Gastroesophageal sphincter (tissue), 3 donors: Measurements from ENCODE around the gene TOLLIP.

Source experiments
- CTCF ChIP-seq, 4 experiments: fragments of 200-600 bp in 2 of 4; fragments of 450-650 bp in 2 of 4; sonication (generic) in 1 of 4; IDR thresholded peaks; one replicate each; pipeline ENCODE4 v1.5.1; 2017 to 2019; ENCODE audit warnings: antibody characterized with exemption in 4 of 4, mild to moderate bottlenecking in 2 of 4, moderate library complexity in 2 of 4
- POLR2A ChIP-seq, 2 donors: fragments of 450-650 bp; IDR thresholded peaks; one replicate each; pipeline ENCODE4 v1.6.1; 2017; ENCODE audit warnings: antibody characterized with exemption in 2 of 2, mild to moderate bottlenecking in 2 of 2, moderate library complexity in 1 of 2
- POLR2AphosphoS5 ChIP-seq: sonication (generic); formaldehyde crosslinking; IDR thresholded peaks from one replicate; pipeline ENCODE4 v1.6.1; 2017; ENCODE audit warnings: antibody characterized with exemption

- TF ChIP-seq CTCF (IDR thresholded peaks at IDR 0.05) = no peak
- TF ChIP-seq POLR2AphosphoS5 = no peak
- no peak for TF ChIP-seq POLR2A (IDR thresholded peaks at IDR 0.05)
These were observed 25.9 kb upstream of the TOLLIP start for GRCh38 chr11:1335264-1335810.
